ENCODE results near the gene IGF2R. TPM values are rescaled to one million over a fixed set of nuclear protein-coding genes. Genes with fewer than 3 reads are reported as not detected.

The IGF2R gene
- total RNA-seq, 1 donor from 2014 or later, result 156 TPM

DNA sequence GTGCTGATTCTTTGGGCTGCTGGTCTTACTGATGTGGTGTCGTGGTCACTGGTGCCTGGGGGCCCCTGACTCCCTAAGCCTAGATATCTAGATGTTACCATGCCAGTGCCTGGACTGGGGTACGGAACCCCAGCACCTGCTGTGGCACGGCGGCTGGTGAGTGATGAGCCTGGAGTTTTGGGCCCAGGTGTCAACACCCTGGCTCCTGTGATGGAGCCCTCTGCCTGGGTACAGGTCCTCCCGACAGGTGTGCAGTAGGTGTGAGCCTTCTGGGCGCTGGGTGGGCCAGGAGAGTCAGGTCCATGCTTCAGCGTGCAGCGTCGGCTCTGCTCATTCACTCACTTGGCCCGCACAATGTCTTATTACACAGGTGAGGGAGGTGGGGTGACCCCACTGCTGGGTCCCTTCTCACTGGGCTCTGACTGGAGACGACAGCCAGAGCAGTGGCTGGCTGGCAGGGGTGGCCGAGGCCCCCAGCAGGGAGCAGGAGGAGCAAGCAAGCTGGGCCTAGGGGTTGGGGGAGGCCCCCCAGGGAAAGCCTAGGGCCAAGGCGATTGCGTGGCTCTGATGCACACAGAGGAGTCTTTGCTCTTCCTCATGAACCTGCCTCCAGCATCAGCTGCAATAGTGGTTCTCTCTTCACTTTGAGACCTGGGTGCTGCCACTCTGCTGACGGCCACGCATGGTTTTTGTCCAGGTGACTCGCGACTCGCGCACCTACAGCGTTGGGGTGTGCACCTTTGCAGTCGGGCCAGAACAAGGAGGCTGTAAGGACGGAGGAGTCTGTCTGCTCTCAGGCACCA is 110.2 kb downstream of the IGF2R start:
- Histone ChIP-seq H3K4me3 (no peak overlapping the region), H3K9me3 (no peaks in the 10 kb centered on the region), H3K4me1 (no peaks in the 10 kb centered on the region), H3K27me3 (ENCODE audit: low read depth) (no peaks in the 10 kb centered on the region), H3K36me3 (peaks cover 100% of the 10 kb centered on the region), H3K27ac (no peak overlapping the region)
- intact Hi-C loops (cut with DNase I), result no loop called here
- TF ChIP-seq, protein P1, sequence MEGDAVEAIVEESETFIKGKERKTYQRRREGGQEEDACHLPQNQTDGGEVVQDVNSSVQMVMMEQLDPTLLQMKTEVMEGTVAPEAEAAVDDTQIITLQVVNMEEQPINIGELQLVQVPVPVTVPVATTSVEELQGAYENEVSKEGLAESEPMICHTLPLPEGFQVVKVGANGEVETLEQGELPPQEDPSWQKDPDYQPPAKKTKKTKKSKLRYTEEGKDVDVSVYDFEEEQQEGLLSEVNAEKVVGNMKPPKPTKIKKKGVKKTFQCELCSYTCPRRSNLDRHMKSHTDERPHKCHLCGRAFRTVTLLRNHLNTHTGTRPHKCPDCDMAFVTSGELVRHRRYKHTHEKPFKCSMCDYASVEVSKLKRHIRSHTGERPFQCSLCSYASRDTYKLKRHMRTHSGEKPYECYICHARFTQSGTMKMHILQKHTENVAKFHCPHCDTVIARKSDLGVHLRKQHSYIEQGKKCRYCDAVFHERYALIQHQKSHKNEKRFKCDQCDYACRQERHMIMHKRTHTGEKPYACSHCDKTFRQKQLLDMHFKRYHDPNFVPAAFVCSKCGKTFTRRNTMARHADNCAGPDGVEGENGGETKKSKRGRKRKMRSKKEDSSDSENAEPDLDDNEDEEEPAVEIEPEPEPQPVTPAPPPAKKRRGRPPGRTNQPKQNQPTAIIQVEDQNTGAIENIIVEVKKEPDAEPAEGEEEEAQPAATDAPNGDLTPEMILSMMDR (IDR thresholded peaks at IDR 0.05), result no peak
- DNase-seq (no peak), ATAC-seq (peak in 1 of 2 donors; percentile 8)

- peaks cover 100% of the 10 kb centered on the region for H3K36me3 ChIP-seq
- H3K27ac ChIP-seq, result no peak overlapping the region
- intact Hi-C loops (cut with DNase I), result no loop called here
- H3K4me3 ChIP-seq, result no peak overlapping the region
- no peak for ATAC-seq
- no peaks in the 10 kb centered on the region for H3K27me3 ChIP-seq (ENCODE audit: low read depth)
- H3K4me1 ChIP-seq, result no peaks in the 10 kb centered on the region
- TF ChIP-seq, protein P1 (IDR thresholded peaks at IDR 0.05), result no peak
- no peak for DNase-seq
- H3K9me3 ChIP-seq, result no peaks in the 10 kb centered on the region
These were observed 110.8 kb downstream of the IGF2R start for GRCh38 chr6:160079686-160080043.

- ATAC-seq (no peak), DNase-seq (no peak)
- TF ChIP-seq, protein P1 (IDR thresholded peaks at IDR 0.05), result no peak
- no peaks in the 10 kb centered on the region for H3K9me3 ChIP-seq
- no peak overlapping the region for H3K27ac ChIP-seq
- no peaks in the 10 kb centered on the region for H3K27me3 ChIP-seq (ENCODE audit: low read depth)
- H3K36me3 ChIP-seq, result peaks cover 100% of the 10 kb centered on the region
- H3K4me1 ChIP-seq, result no peaks in the 10 kb centered on the region
- intact Hi-C loops (cut with DNase I), result no loop called here
- H3K4me3 ChIP-seq, result no peak overlapping the region
These were observed 111.2 kb downstream of the IGF2R start for GRCh38 chr6:160080097-160080496.

GRCh38 chr6:160081398-160081797 is 112.5 kb downstream of the IGF2R start:
- Histone ChIP-seq H3K36me3 (peaks cover 100% of the 10 kb centered on the region), H3K27ac (no peak overlapping the region), H3K9me3 (no peaks in the 10 kb centered on the region), H3K4me3 (no peak overlapping the region), H3K27me3 (ENCODE audit: low read depth) (no peaks in the 10 kb centered on the region), H3K4me1 (no peaks in the 10 kb centered on the region)
- intact Hi-C loops (cut with DNase I), result no loop called here
- TF ChIP-seq, protein P1 (IDR thresholded peaks at IDR 0.05), result no peak
- ATAC-seq (no peak), DNase-seq (no peak)

GRCh38 chr6:160082627-160083026 is 113.7 kb downstream of the IGF2R start:
- no peaks in the 10 kb centered on the region for H3K27me3 ChIP-seq (ENCODE audit: low read depth)
- no peaks in the 10 kb centered on the region for H3K4me1 ChIP-seq
- H3K27ac ChIP-seq, result no peak overlapping the region
- ATAC-seq (no peak), DNase-seq (no peak)
- H3K9me3 ChIP-seq, result no peaks in the 10 kb centered on the region
- TF ChIP-seq, protein P1 (IDR thresholded peaks at IDR 0.05), result no peak
- intact Hi-C loops (cut with DNase I), result no loop called here
- peaks cover 100% of the 10 kb centered on the region for H3K36me3 ChIP-seq
- no peak overlapping the region for H3K4me3 ChIP-seq
